Left ventricle myocardium inferior (tissue), 1 donor: ENCODE measurements around the gene UBE3C. TPM values are rescaled to one million over a fixed set of nuclear protein-coding genes. Genes with fewer than 3 reads are reported as not detected.

Experiments used
- DNase-seq: peaks from one replicate; pipeline ENCODE4 v3.0.0-alpha.2; 2020
- H3K27ac ChIP-seq: fragments of 200-600 bp; replicated peaks from 2 replicates; pipeline ENCODE4 v1.8.0; 2021
- H3K27me3 ChIP-seq: fragments of 200-600 bp; 2 replicates; pipeline ENCODE4 v1.8.0; 2021; ENCODE audit warnings: low read depth
- H3K36me3 ChIP-seq: fragments of 200-600 bp; 2 replicates; pipeline ENCODE4 v1.8.0; 2021
- H3K4me1 ChIP-seq: fragments of 200-600 bp; 2 replicates; pipeline ENCODE4 v1.8.0; 2021
- H3K4me3 ChIP-seq: fragments of 200-600 bp; 2 replicates; pipeline ENCODE4 v1.8.0; 2021; ENCODE audit warnings: mild to moderate bottlenecking, moderate library complexity
- H3K9me3 ChIP-seq: fragments of 200-600 bp; replicated peaks from 2 replicates; pipeline ENCODE4 v1.8.0; 2021
- intact Hi-C: fragments of 100-400 bp; cut with micrococcal nuclease; formaldehyde crosslinking; loops from one replicate; pipeline ENCODE4 v1.11.0; 2022
- total RNA-seq: library from RNA; stranded (reverse); fragmentation: NEBNext Ultra II Directional; extraction: Animal tissue kit (Norgen Biotek cat#: 25700); gene quantifications from one replicate; pipeline ENCODE4 v1.2.1, GENCODE V29; 2021
- TF ChIP-seq, protein P1 (sequence below): fragments of 200-600 bp; IDR thresholded peaks from 2 replicates; pipeline ENCODE4 v1.8.0; 2021; ENCODE audit warnings: antibody characterized with exemption, mild to moderate bottlenecking, borderline replicate concordance
- donor health status: DM: no; HTN: yes; CAD: no; lungs with severe emphysema.

Gene UBE3C
- total RNA-seq, 1 donor from 2014 or later, result 50.2 TPM

DNA sequence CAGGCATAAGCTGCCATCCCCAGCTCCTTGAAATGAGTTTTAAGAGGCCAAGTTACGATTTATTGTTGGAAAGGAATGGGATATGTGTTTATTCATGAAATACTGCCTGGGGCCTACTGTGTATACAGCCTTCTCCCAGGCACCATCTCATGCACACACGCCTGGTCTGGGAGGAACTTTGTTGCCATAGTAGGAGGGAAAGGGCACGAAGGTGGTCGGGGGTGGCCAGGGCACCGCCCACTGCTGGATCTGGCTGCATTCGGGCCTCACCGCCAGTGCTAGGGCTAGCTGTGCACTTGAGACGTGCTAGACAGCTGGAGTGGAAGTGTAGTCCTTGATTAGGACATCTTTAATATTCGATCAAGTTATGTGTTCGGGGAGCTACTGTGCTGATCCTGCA is 84.0 kb downstream of the UBE3C start:
- Histone ChIP-seq H3K4me3 (no peak overlapping the region), H3K27ac (no peak overlapping the region), H3K27me3 (no peaks in the 10 kb centered on the region), H3K4me1 (no peaks in the 10 kb centered on the region), H3K9me3 (no peaks in the 10 kb centered on the region), H3K36me3 (peaks cover 77% of the 10 kb centered on the region)
- intact Hi-C loops, result no loop called here
- TF ChIP-seq, protein P1, sequence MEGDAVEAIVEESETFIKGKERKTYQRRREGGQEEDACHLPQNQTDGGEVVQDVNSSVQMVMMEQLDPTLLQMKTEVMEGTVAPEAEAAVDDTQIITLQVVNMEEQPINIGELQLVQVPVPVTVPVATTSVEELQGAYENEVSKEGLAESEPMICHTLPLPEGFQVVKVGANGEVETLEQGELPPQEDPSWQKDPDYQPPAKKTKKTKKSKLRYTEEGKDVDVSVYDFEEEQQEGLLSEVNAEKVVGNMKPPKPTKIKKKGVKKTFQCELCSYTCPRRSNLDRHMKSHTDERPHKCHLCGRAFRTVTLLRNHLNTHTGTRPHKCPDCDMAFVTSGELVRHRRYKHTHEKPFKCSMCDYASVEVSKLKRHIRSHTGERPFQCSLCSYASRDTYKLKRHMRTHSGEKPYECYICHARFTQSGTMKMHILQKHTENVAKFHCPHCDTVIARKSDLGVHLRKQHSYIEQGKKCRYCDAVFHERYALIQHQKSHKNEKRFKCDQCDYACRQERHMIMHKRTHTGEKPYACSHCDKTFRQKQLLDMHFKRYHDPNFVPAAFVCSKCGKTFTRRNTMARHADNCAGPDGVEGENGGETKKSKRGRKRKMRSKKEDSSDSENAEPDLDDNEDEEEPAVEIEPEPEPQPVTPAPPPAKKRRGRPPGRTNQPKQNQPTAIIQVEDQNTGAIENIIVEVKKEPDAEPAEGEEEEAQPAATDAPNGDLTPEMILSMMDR, result no peak
- DNase-seq, result no peak

DNA sequence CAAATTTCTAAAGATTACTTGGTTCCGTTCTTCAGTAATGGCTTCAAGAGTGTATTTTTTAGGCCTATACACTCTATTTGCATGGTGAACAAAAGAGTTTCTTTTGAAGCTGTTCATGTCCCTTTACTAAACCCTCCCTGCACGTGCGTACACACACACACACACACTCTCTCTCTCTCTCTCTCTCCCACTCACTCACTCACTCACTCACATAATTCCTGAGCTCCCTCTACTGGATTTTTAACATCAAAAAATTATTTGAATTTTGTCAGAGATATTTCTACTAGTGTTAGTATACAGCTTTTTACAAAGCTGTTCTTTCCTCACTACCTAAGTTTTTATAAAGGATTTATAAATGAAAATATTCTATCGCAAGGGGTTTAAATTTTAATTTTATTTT is 85.9 kb downstream of the UBE3C start:
- H3K27me3 ChIP-seq, result no peaks in the 10 kb centered on the region
- H3K4me3 ChIP-seq, result no peak overlapping the region
- H3K36me3 ChIP-seq, result peaks cover 73% of the 10 kb centered on the region
- TF ChIP-seq, protein P1, result no peak
- no peak overlapping the region for H3K27ac ChIP-seq
- H3K4me1 ChIP-seq, result no peaks in the 10 kb centered on the region
- no peak for DNase-seq
- intact Hi-C loops, result no loop called here
- no peaks in the 10 kb centered on the region for H3K9me3 ChIP-seq

DNA sequence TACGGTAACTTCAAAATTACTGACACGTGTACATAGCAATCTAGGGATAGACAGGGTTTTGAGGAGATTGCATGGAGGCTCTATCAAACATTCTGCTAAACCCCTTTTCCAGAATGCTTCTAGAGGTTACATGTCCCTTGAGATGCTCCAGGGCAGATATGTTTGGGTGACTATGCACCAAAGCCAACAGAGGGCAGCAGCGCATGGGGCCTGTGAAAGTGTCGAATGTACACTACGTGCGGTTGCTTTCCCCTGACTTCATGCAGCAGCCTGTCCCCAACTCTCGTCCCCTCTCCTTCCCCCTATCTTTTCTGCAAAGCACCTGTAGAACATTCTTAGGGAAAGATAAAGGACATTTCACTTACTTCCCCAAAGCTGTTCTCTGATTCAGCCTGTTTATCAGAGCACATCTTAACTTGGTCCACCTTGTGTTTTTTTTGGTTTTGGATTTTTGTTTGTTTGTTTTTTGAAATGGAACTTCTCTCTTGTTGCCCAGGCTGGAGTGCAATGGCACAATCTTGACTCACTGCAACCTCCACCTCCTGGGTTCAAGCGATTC is 90.2 kb downstream of the UBE3C start:
- TF ChIP-seq, protein P1, result peak; percentile 46
- no peak overlapping the region for H3K4me3 ChIP-seq
- no peak overlapping the region for H3K27ac ChIP-seq
- no peak for DNase-seq
- no peaks in the 10 kb centered on the region for H3K9me3 ChIP-seq
- peaks cover 69% of the 10 kb centered on the region for H3K36me3 ChIP-seq
- H3K4me1 ChIP-seq, result peaks cover 10% of the 10 kb centered on the region
- H3K27me3 ChIP-seq, result no peaks in the 10 kb centered on the region
- intact Hi-C loops, result no loop called here

DNA sequence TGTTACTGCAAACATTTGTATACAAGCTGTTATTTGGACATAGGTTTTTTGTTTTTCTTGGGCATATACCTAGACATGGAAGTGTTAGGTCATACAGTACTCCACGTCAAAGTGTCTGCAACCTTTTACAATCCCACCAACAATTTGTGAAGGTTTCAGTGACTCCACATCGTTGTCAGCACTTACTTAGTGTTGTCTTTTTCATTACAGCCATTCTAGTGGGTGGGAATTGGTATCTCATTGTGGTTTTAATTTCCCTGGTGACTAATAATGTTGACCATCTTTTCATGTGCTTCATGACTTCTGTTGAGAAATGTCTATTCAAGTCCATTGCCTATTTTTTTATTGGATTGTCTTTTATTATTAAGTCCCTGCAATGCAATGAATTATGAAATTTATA is 95.0 kb downstream of the UBE3C start:
- Histone ChIP-seq H3K4me1 (peaks cover 10% of the 10 kb centered on the region), H3K27me3 (no peaks in the 10 kb centered on the region), H3K4me3 (no peak overlapping the region), H3K9me3 (no peaks in the 10 kb centered on the region), H3K36me3 (peaks cover 54% of the 10 kb centered on the region), H3K27ac (no peak overlapping the region)
- intact Hi-C loops, result no loop called here
- DNase-seq, result no peak
- TF ChIP-seq, protein P1, result no peak

DNA sequence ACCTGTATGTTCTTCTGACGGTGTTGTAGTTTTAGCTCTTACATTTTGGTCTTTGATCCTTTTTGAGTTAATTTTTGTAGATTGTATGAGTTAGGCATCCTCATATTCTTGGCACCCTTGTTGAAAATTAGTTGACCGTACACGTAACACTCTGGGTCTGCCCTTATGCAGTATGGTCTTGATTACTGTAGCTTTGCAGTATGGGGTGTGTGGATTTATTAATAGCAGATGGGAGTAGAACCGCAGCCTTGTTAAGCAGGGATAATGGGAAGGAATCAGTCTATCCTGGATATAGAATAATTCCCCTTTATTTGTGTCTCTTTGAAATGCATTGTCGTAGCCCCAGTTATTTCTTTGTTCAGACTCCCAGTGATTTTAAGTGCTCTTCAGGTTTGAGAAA is 95.5 kb downstream of the UBE3C start:
- Histone ChIP-seq H3K4me1 (peaks cover 10% of the 10 kb centered on the region), H3K27ac (no peak overlapping the region), H3K9me3 (no peaks in the 10 kb centered on the region), H3K36me3 (peaks cover 59% of the 10 kb centered on the region), H3K27me3 (no peaks in the 10 kb centered on the region), H3K4me3 (no peak overlapping the region)
- intact Hi-C loops, result no loop called here
- TF ChIP-seq, protein P1, result no peak
- DNase-seq, result no peak
